Measurements from ENCODE around the gene PARN.

PARN gene

DNA sequence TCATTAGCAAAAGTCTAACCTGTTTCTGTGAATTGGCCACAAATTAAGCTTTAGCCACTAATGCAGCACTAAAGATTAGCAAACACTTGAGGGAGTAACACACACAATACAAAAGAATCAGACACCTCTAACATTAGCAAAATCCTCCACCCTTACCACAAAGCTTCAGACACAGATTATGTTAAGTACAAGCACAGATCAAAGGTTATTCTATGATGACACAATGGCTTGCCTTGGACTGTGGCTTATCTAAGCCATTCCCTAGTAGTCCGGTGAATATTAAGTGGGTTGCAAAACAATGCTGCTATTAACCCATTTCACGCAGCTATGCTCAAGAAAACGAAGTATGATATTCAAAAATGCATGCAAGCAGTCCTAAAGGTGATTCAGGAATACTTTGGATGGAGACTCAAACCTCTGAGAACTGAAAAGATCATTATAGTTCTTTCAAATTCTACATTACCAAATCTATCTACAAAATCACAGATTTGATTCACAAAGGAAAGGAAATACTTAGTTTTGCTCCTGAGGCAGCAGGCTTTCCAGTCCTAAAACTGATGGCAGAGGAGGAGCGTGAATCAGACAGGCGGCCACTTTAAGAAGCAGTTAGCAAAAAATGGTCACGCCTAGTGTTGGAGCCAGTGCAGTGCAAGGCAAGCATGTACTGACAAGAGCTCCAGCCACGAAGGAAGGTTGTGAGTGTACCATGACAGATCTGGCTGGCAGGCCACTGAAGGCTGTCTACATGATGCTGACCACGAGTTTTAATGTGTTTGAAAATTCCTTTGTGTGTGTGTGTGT lies 67.2 kb downstream of the PARN start:
- TF ChIP-seq ESRRG (CRISPR knock-in tag; IDR thresholded peaks at IDR 0.05) = no peak
- 0 out of 3 replicates have a peak, but pooled peaks have one; percentile 26 for ATAC-seq

GRCh38 chr16:14560523-14560922 lies 69.5 kb downstream of the PARN start:
- TF ChIP-seq PPARA (CRISPR knock-in tag; IDR thresholded peaks at IDR 0.05; ENCODE audit: borderline replicate concordance) (no peak), RARB (CRISPR knock-in tag; IDR thresholded peaks at IDR 0.05) (no peak), ZNF70 (CRISPR knock-in tag; IDR thresholded peaks at IDR 0.05) (no peak), ISL1 (CRISPR knock-in tag; IDR thresholded peaks at IDR 0.05) (no peak), OSR1 (CRISPR knock-in tag; IDR thresholded peaks at IDR 0.05) (no peak), SNAI2 (CRISPR knock-in tag; IDR thresholded peaks at IDR 0.05) (no peak), ZC3H10 (CRISPR knock-in tag; IDR thresholded peaks at IDR 0.05) (no peak), ARNTL (CRISPR knock-in tag; IDR thresholded peaks at IDR 0.05; ENCODE audit: borderline replicate concordance, low read depth) (no peak), POU6F1 (CRISPR knock-in tag; IDR thresholded peaks at IDR 0.05; ENCODE audit: borderline replicate concordance, low read depth) (no peak), CSDC2 (CRISPR knock-in tag; IDR thresholded peaks at IDR 0.05) (no peak), CSRNP3 (CRISPR knock-in tag; IDR thresholded peaks at IDR 0.05) (no peak), ZNF565 (CRISPR knock-in tag; conservative IDR thresholded peaks at IDR 0.05; ENCODE audit: low read depth) (no peak)
- TF ChIP-seq, protein P1, sequence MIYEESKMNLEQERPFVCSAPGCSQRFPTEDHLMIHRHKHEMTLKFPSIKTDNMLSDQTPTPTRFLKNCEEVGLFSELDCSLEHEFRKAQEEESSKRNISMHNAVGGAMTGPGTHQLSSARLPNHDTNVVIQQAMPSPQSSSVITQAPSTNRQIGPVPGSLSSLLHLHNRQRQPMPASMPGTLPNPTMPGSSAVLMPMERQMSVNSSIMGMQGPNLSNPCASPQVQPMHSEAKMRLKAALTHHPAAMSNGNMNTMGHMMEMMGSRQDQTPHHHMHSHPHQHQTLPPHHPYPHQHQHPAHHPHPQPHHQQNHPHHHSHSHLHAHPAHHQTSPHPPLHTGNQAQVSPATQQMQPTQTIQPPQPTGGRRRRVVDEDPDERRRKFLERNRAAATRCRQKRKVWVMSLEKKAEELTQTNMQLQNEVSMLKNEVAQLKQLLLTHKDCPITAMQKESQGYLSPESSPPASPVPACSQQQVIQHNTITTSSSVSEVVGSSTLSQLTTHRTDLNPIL (CRISPR knock-in tag; IDR thresholded peaks at IDR 0.05; ENCODE audit: low read depth) = no peak
- TF ChIP-seq, protein P2, sequence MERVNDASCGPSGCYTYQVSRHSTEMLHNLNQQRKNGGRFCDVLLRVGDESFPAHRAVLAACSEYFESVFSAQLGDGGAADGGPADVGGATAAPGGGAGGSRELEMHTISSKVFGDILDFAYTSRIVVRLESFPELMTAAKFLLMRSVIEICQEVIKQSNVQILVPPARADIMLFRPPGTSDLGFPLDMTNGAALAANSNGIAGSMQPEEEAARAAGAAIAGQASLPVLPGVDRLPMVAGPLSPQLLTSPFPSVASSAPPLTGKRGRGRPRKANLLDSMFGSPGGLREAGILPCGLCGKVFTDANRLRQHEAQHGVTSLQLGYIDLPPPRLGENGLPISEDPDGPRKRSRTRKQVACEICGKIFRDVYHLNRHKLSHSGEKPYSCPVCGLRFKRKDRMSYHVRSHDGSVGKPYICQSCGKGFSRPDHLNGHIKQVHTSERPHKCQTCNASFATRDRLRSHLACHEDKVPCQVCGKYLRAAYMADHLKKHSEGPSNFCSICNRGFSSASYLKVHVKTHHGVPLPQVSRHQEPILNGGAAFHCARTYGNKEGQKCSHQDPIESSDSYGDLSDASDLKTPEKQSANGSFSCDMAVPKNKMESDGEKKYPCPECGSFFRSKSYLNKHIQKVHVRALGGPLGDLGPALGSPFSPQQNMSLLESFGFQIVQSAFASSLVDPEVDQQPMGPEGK (CRISPR knock-in tag; IDR thresholded peaks at IDR 0.05; ENCODE audit: borderline replicate concordance) = no peak
- no peak for ATAC-seq

DNA sequence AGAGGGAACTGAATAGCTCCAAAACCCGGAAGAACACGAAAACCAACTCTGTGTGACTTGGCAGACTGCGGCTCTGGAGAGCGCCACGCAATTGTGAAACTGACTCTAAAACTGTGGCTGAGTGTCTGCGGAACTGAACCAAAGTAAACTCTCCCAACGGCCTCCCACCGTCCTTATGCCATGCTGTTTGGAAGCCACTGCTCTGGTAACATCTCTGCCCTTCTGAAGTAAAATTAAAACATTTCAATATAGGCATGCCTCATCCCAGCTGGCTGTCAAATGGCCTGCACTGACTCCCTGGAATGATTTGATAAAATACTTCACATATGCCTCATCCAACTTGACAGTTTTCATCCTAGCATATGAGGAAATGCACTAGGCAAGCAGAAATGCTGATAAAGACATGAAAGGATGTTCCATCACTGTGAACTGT lies 70.2 kb downstream of the PARN start:
- no peak for ATAC-seq
- TF ChIP-seq, protein P2 (CRISPR knock-in tag; IDR thresholded peaks at IDR 0.05; ENCODE audit: borderline replicate concordance) = no peak
- TF ChIP-seq SNAI2 (CRISPR knock-in tag; IDR thresholded peaks at IDR 0.05) (no peak), TOX (CRISPR knock-in tag; IDR thresholded peaks at IDR 0.05; ENCODE audit: borderline replicate concordance) (no peak), TSHZ2 (CRISPR knock-in tag; IDR thresholded peaks at IDR 0.05) (no peak), ZC3H10 (CRISPR knock-in tag; IDR thresholded peaks at IDR 0.05) (no peak), ZNF70 (CRISPR knock-in tag; IDR thresholded peaks at IDR 0.05) (no peak), GLIS3 (CRISPR knock-in tag; IDR thresholded peaks at IDR 0.05) (no peak), OSR1 (CRISPR knock-in tag; IDR thresholded peaks at IDR 0.05) (no peak), PPARA (CRISPR knock-in tag; IDR thresholded peaks at IDR 0.05; ENCODE audit: borderline replicate concordance) (no peak), TCF4 (CRISPR knock-in tag; IDR thresholded peaks at IDR 0.05; ENCODE audit: borderline replicate concordance) (no peak), ESRRG (CRISPR knock-in tag; IDR thresholded peaks at IDR 0.05) (no peak), BACH2 (CRISPR knock-in tag; IDR thresholded peaks at IDR 0.05; ENCODE audit: borderline replicate concordance) (no peak), ARNTL (CRISPR knock-in tag; IDR thresholded peaks at IDR 0.05; ENCODE audit: borderline replicate concordance, low read depth) (no peak), ZNF8 (CRISPR knock-in tag; IDR thresholded peaks at IDR 0.05) (no peak), ZFP30 (CRISPR knock-in tag; IDR thresholded peaks at IDR 0.05) (no peak), ZFP3 (CRISPR knock-in tag; IDR thresholded peaks at IDR 0.05) (no peak), ISL1 (CRISPR knock-in tag; IDR thresholded peaks at IDR 0.05) (no peak), POU6F1 (CRISPR knock-in tag; IDR thresholded peaks at IDR 0.05; ENCODE audit: borderline replicate concordance, low read depth) (no peak)

Measured in SK-N-SH treated with all-trans-retinoic acid at 6 μM for 48 hours (cell line).